Caco-2 (cell line): Measurements from ENCODE around the gene CHRM3. TPM values are rescaled to one million over a fixed set of nuclear protein-coding genes. Genes with fewer than 3 reads are reported as not detected.

Source experiments
- BruUV-seq: library from RNA; stranded (reverse); fragments of 400-500 nt; replicated peaks from 2 replicates; lab custom pipeline; 2021; lab: Mats Ljungman, UMichigan
- CTCF ChIA-PET: fragments of 300-600 bp; sonication (Branson Sonifier 250); formaldehyde crosslinking; loops from one replicate; lab custom pipeline; 2022; ENCODE audit warnings: antibody characterized with exemption; lab: Charles Lee
- POLR2A ChIA-PET: fragments of 300-600 bp; sonication (Branson Sonifier 250); formaldehyde crosslinking; loops from one replicate; lab custom pipeline; 2022; ENCODE audit warnings: antibody characterized with exemption; lab: Charles Lee
- DNase-seq, 2 experiments: peaks; one replicate each; pipeline versions ENCODE4 v3.0.0 to v3.0.0-alpha.2; 2020 to 2022
- H3K27me3 ChIP-seq: replicated peaks from 2 replicates; pipeline ENCODE4 v1.6.0; 2011; ENCODE audit warnings: low read length; ENCODE audit not compliant: control insufficient read depth, insufficient read depth
- H3K36me3 ChIP-seq: 2 replicates; pipeline ENCODE4 v1.5.1; 2011; ENCODE audit warnings: low read length; ENCODE audit not compliant: control insufficient read depth, insufficient read depth
- H3K4me1 ChIP-seq: fragments of 250-450 bp; sonication (Bioruptor Pico); 2 replicates; pipeline ENCODE4 v1.5.1; 2020; ENCODE audit warnings: mild to moderate bottlenecking
- H3K4me3 ChIP-seq: 2 replicates; pipeline ENCODE4 v1.5.1; 2011; ENCODE audit warnings: low read depth, mild to moderate bottlenecking, control low read depth, low read length
- H3K9me3 ChIP-seq: fragments of 250-450 bp; sonication (Bioruptor Pico); 2 replicates; pipeline ENCODE4 v1.5.1; 2020; ENCODE audit warnings: mild to moderate bottlenecking, moderate library complexity
- H3K27ac Mint-ChIP-seq: one replicate; pipeline ENCODE4 v1.8.0; 2022; ENCODE audit warnings: mixed read lengths; ENCODE audit not compliant: unreplicated experiment
- H3K27me3 Mint-ChIP-seq: one replicate; pipeline ENCODE4 v1.8.0; 2022; ENCODE audit warnings: mixed read lengths; ENCODE audit not compliant: insufficient read depth, unreplicated experiment
- H3K36me3 Mint-ChIP-seq: one replicate; pipeline ENCODE4 v1.8.0; 2022; ENCODE audit warnings: mild to moderate bottlenecking, mixed read lengths; ENCODE audit not compliant: insufficient read depth, unreplicated experiment
- H3K4me1 Mint-ChIP-seq: one replicate; pipeline ENCODE4 v1.8.0; 2022; ENCODE audit warnings: low read depth, mixed read lengths; ENCODE audit not compliant: unreplicated experiment
- H3K4me3 Mint-ChIP-seq: one replicate; pipeline ENCODE4 v1.8.0; 2022; ENCODE audit warnings: mild to moderate bottlenecking, moderate library complexity, mixed read lengths; ENCODE audit not compliant: unreplicated experiment
- H3K9me3 Mint-ChIP-seq: one replicate; pipeline ENCODE4 v1.8.0; 2022; ENCODE audit warnings: mixed read lengths; ENCODE audit not compliant: unreplicated experiment
- intact Hi-C: fragments of 100-400 bp; cut with micrococcal nuclease; formaldehyde crosslinking; loops from one replicate; pipeline ENCODE4 v1.10.0; 2022; ENCODE audit not compliant: unreplicated experiment
- total RNA-seq: library from RNA; stranded (reverse); gene quantifications from 2 replicates; pipeline ENCODE4 v1.2.3, GENCODE V29; 2022
- TF ChIP-seq, protein P1 (sequence below), 2 experiments: fragments of 200-600 bp in 1 of 2; IDR thresholded peaks; 1 replicate in 1 of 2; 2 replicates in 1 of 2; pipeline versions ENCODE4 v1.5.1 to v1.8.0; 2011 to 2022; ENCODE audit warnings: antibody characterized with exemption in 1 of 2, control low read depth in 1 of 2, inconsistent platforms in 1 of 2, low read depth in 1 of 2, low read length in 1 of 2, mild to moderate bottlenecking in 1 of 2, moderate library complexity in 1 of 2; ENCODE audit not compliant: insufficient read depth in 1 of 2, severe bottlenecking in 1 of 2, unreplicated experiment in 1 of 2

The CHRM3 gene
- total RNA-seq, 1 experiment from 2014 or later = 8.6 TPM

GRCh38 chr1:239417221-239417620 is 30.9 kb downstream of the CHRM3 start:
- H3K4me1 Mint-ChIP-seq = no peaks in the 10 kb centered on the region
- POLR2A ChIA-PET = no interaction called here
- no peaks in the 10 kb centered on the region for H3K27me3 Mint-ChIP-seq
- no peaks in the 10 kb centered on the region for H3K27me3 ChIP-seq
- no peaks in the 10 kb centered on the region for H3K9me3 Mint-ChIP-seq
- no peak overlapping the region for H3K4me3 ChIP-seq
- H3K9me3 ChIP-seq = no peaks in the 10 kb centered on the region
- CTCF ChIA-PET = no interaction called here
- TF ChIP-seq, protein P1, sequence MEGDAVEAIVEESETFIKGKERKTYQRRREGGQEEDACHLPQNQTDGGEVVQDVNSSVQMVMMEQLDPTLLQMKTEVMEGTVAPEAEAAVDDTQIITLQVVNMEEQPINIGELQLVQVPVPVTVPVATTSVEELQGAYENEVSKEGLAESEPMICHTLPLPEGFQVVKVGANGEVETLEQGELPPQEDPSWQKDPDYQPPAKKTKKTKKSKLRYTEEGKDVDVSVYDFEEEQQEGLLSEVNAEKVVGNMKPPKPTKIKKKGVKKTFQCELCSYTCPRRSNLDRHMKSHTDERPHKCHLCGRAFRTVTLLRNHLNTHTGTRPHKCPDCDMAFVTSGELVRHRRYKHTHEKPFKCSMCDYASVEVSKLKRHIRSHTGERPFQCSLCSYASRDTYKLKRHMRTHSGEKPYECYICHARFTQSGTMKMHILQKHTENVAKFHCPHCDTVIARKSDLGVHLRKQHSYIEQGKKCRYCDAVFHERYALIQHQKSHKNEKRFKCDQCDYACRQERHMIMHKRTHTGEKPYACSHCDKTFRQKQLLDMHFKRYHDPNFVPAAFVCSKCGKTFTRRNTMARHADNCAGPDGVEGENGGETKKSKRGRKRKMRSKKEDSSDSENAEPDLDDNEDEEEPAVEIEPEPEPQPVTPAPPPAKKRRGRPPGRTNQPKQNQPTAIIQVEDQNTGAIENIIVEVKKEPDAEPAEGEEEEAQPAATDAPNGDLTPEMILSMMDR (IDR thresholded peaks at IDR 0.05; ENCODE audit: insufficient read depth in 1 of 2, low read depth in 1 of 2, low read length in 1 of 2, severe bottlenecking in 1 of 2, unreplicated experiment in 1 of 2) = no peak
- DNase-seq = no peak
- H3K27ac Mint-ChIP-seq = no peak overlapping the region
- no peaks in the 10 kb centered on the region for H3K36me3 Mint-ChIP-seq
- H3K4me3 Mint-ChIP-seq = no peak overlapping the region
- H3K4me1 ChIP-seq = no peaks in the 10 kb centered on the region
- BruUV-seq = no TSS peak
- no peaks in the 10 kb centered on the region for H3K36me3 ChIP-seq
- intact Hi-C loops = no loop called here

GRCh38 chr1:239417986-239418640 is 31.7 kb downstream of the CHRM3 start:
- no peaks in the 10 kb centered on the region for H3K27me3 ChIP-seq
- DNase-seq = no peak
- no peaks in the 10 kb centered on the region for H3K4me1 ChIP-seq
- Mint-ChIP-seq H3K36me3 (no peaks in the 10 kb centered on the region), H3K4me1 (no peaks in the 10 kb centered on the region), H3K27ac (no peak overlapping the region), H3K27me3 (no peaks in the 10 kb centered on the region), H3K9me3 (no peaks in the 10 kb centered on the region), H3K4me3 (no peak overlapping the region)
- H3K36me3 ChIP-seq = no peaks in the 10 kb centered on the region
- no TSS peak for BruUV-seq
- intact Hi-C loops = no loop called here
- TF ChIP-seq, protein P1 (IDR thresholded peaks at IDR 0.05; ENCODE audit: insufficient read depth in 1 of 2, low read depth in 1 of 2, low read length in 1 of 2, severe bottlenecking in 1 of 2, unreplicated experiment in 1 of 2) = no peak
- POLR2A ChIA-PET = no interaction called here
- CTCF ChIA-PET = no interaction called here
- no peaks in the 10 kb centered on the region for H3K9me3 ChIP-seq
- no peak overlapping the region for H3K4me3 ChIP-seq

DNA sequence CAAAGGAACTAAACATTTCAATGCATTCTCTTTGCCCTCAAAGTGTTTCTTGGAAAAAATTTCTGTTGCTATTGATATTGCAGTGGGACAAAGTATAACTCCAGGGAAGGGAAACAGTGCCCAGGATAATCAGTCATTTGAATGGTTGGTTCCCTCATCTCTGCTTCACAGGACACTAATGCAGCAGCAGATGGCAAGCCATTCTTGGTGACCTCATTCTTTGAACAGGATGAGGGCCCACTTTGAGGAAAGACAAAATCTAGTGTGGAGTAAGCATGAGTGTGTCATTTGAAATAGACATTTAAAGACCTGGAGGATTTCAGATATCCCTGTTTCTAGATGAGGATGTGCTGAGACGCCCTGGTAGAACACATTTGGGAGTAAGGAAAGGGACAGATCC is 32.3 kb downstream of the CHRM3 start:
- no peak overlapping the region for H3K4me3 ChIP-seq
- BruUV-seq = no TSS peak
- ChIA-PET CTCF (no interaction called here), POLR2A (no interaction called here)
- Mint-ChIP-seq H3K27me3 (no peaks in the 10 kb centered on the region), H3K36me3 (no peaks in the 10 kb centered on the region), H3K4me1 (no peaks in the 10 kb centered on the region), H3K9me3 (no peaks in the 10 kb centered on the region), H3K27ac (no peak overlapping the region), H3K4me3 (no peak overlapping the region)
- TF ChIP-seq, protein P1 (IDR thresholded peaks at IDR 0.05; ENCODE audit: insufficient read depth in 1 of 2, low read depth in 1 of 2, low read length in 1 of 2, severe bottlenecking in 1 of 2, unreplicated experiment in 1 of 2) = no peak
- no peaks in the 10 kb centered on the region for H3K27me3 ChIP-seq
- H3K4me1 ChIP-seq = no peaks in the 10 kb centered on the region
- DNase-seq = no peak
- H3K9me3 ChIP-seq = no peaks in the 10 kb centered on the region
- intact Hi-C loops = no loop called here
- no peaks in the 10 kb centered on the region for H3K36me3 ChIP-seq
